Measurements from ENCODE around the gene LGR6.

DNA sequence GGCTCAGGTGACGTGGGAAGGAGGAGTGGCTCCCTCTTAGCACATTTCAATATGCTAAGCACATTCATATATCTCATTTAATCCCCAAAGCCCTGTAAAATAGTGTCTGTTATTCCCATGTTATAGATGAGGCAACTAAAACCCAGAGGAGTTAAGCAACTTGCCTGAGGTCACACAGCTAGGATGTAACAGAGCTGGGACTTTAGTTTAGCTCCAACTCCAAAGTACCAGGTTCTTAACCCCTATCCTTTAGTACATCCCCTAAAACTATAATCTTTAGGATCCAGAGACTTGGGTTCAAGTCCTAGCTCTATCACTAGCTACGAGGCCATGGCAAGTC lies 48.5 kb downstream of the LGR6 start:
- TF ChIP-seq, protein P1, sequence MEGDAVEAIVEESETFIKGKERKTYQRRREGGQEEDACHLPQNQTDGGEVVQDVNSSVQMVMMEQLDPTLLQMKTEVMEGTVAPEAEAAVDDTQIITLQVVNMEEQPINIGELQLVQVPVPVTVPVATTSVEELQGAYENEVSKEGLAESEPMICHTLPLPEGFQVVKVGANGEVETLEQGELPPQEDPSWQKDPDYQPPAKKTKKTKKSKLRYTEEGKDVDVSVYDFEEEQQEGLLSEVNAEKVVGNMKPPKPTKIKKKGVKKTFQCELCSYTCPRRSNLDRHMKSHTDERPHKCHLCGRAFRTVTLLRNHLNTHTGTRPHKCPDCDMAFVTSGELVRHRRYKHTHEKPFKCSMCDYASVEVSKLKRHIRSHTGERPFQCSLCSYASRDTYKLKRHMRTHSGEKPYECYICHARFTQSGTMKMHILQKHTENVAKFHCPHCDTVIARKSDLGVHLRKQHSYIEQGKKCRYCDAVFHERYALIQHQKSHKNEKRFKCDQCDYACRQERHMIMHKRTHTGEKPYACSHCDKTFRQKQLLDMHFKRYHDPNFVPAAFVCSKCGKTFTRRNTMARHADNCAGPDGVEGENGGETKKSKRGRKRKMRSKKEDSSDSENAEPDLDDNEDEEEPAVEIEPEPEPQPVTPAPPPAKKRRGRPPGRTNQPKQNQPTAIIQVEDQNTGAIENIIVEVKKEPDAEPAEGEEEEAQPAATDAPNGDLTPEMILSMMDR (IDR thresholded peaks at IDR 0.05), result no peak
- no peak for TF ChIP-seq POLR2A (IDR thresholded peaks at IDR 0.05)

Data from testis (tissue), 2 donors.